Midbrain (tissue), 1 donor: ENCODE results near the gene OXGR1.
"Not testable (repeated sequence)": the region's sequence is repeated elsewhere in the genome, so short reads cannot be mapped to it uniquely, and the experiment has no call there.

Source experiments
- DNase-seq: peaks from one replicate; lab custom pipeline; 2025; lab: John Stamatoyannopoulos, UW

Gene OXGR1

GRCh38 chr13:96994017-96994857 lies at the start of gene OXGR1:
Gene OXGR1 (minus strand): TSS chr13:96994476. CDS start chr13:96987759, 6,717 bp downstream.
- peak; percentile 9 for DNase-seq

GRCh38 chr13:97043302-97043701 lies 49.0 kb upstream of the OXGR1 start:
- DNase-seq: no peak

GRCh38 chr13:97030705-97031452 lies 36.6 kb upstream of the OXGR1 start:
- no peak for DNase-seq

- DNase-seq: peak; percentile 71
Observed at GRCh38 chr13:97028441-97029299, 34.4 kb upstream of the OXGR1 start.

GRCh38 chr13:97027162-97027554 lies 32.9 kb upstream of the OXGR1 start:
- no peak for DNase-seq

GRCh38 chr13:97026531-97027161 lies 32.4 kb upstream of the OXGR1 start:
- no peak for DNase-seq

- not testable (repeated sequence) for DNase-seq
Observed at GRCh38 chr13:97023812-97024211, 29.5 kb upstream of the OXGR1 start.

- DNase-seq: no peak
Observed at GRCh38 chr13:97023117-97023516, 28.8 kb upstream of the OXGR1 start.

- DNase-seq: no peak
Observed at GRCh38 chr13:97021241-97021640, 27.0 kb upstream of the OXGR1 start.

GRCh38 chr13:97020689-97021240 lies 26.5 kb upstream of the OXGR1 start:
- DNase-seq: no peak

GRCh38 chr13:97020194-97020593 lies 25.9 kb upstream of the OXGR1 start:
- DNase-seq: no peak

- DNase-seq: no peak
Observed at GRCh38 chr13:97019236-97019635, 25.0 kb upstream of the OXGR1 start.

- DNase-seq: peak; percentile 76
Observed at GRCh38 chr13:97018029-97018819, 23.9 kb upstream of the OXGR1 start.

- no peak for DNase-seq
Observed at GRCh38 chr13:97017322-97017721, 23.0 kb upstream of the OXGR1 start.

- no peak for DNase-seq
Observed at GRCh38 chr13:97015661-97016350, 21.5 kb upstream of the OXGR1 start.

- no peak for DNase-seq
Observed at GRCh38 chr13:97012251-97013048, 18.2 kb upstream of the OXGR1 start.

- no peak for DNase-seq
Observed at GRCh38 chr13:97011446-97012131, 17.3 kb upstream of the OXGR1 start.

GRCh38 chr13:97008643-97009042 lies 14.4 kb upstream of the OXGR1 start:
- no peak for DNase-seq
